A549 (cell line): ENCODE measurements around the gene RBKS. TPM values are rescaled to one million over a fixed set of nuclear protein-coding genes. Genes with fewer than 3 reads are reported as not detected.
A peak's percentile ranks its signal among the peaks of the same experiment; 100 is the strongest.
"Not testable (repeated sequence)": the region's sequence is repeated elsewhere in the genome, so short reads cannot be mapped to it uniquely, and the experiment has no call there.

ENCODE experiments used
- ATAC-seq, 2 experiments: fragments of 200-7000 bp in 1 of 2; fragments of >200 bp in 1 of 2; cut with Nextera tagmentation in 1 of 2; cut with Tn5 transposase in 1 of 2; 3 replicates each; pipeline versions ENCODE4 v1.8.0 to v1.9.1; 2018 to 2020; ENCODE audit warnings: mild to moderate bottlenecking in 1 of 2, moderate library complexity in 1 of 2
- CTCF ChIA-PET: fragments of 300-600 bp; sonication (Branson Sonifier 250); formaldehyde crosslinking; extraction: SDS; loops from one replicate; lab custom pipeline; 2021; ENCODE audit warnings: antibody characterized with exemption, inconsistent platforms; lab: Yijun Ruan, JAX
- POLR2A ChIA-PET: fragments of 350-600 bp; formaldehyde crosslinking; extraction: SDS; loops from one replicate; lab custom pipeline; 2021; ENCODE audit warnings: antibody characterized with exemption, inconsistent platforms; lab: Yijun Ruan, JAX
- DNase-seq, 2 experiments: peaks; one replicate each; pipeline versions ENCODE4 v3.0.0 to v3.0.0-alpha.2; 2011 to 2016; ENCODE audit warnings: low read depth in 1 of 2, low spot score in 1 of 2
- FAIRE-seq: peaks from 2 replicates; lab custom pipeline; 2011; peaks lifted over from hg19 to GRCh38; lab: Jason Lieb, UNC
- H3K27ac ChIP-seq, 2 experiments: fragments of >200 bp; sonication (Bioruptor Twin); formaldehyde crosslinking; 3 replicates each; pipeline ENCODE4 v1.5.1; 2016 to 2017
- H3K4me1 ChIP-seq: fragments of >200 bp; sonication (Bioruptor Twin); formaldehyde crosslinking; 3 replicates; pipeline ENCODE4 v1.6.1; 2016
- H3K4me2 ChIP-seq: fragments of >200 bp; sonication (Bioruptor Twin); formaldehyde crosslinking; 3 replicates; pipeline ENCODE4 v1.6.1; 2016
- H3K4me3 ChIP-seq: fragments of >200 bp; sonication (Bioruptor Twin); formaldehyde crosslinking; 3 replicates; pipeline ENCODE4 v1.5.1; 2016
- H3K9me3 ChIP-seq: fragments of >200 bp; sonication (Bioruptor Twin); formaldehyde crosslinking; 3 replicates; pipeline ENCODE4 v1.6.1; 2016
- BCL3 ChIP-seq: fragments of >200 bp; sonication (Bioruptor Twin); formaldehyde crosslinking; IDR thresholded peaks from 3 replicates; pipeline ENCODE4 v1.6.1; 2016
- CBX2 ChIP-seq: fragments of 200-600 bp; sonication (generic); IDR thresholded peaks from 2 replicates; pipeline ENCODE4 v1.6.1; 2016; ENCODE audit warnings: low read depth, mild to moderate bottlenecking, borderline replicate concordance
- CBX8 ChIP-seq: fragments of 200-600 bp; sonication (generic); IDR thresholded peaks from 2 replicates; pipeline ENCODE4 v1.6.1; 2016
- CEBPB ChIP-seq, 2 experiments: fragments of >200 bp in 1 of 2; sonication (Bioruptor Twin) in 1 of 2; formaldehyde crosslinking in 1 of 2; IDR thresholded peaks; 2 replicates each; pipeline ENCODE4 v1.6.1; 2012 to 2016
- CHD2 ChIP-seq: fragments of 150-350 bp; IDR thresholded peaks from 2 replicates; pipeline ENCODE4 v1.6.1; 2014; ENCODE audit warnings: low read length; ENCODE audit not compliant: partially characterized antibody
- CHD4 ChIP-seq: fragments of 200-600 bp; sonication (generic); IDR thresholded peaks from 2 replicates; pipeline ENCODE4 v1.6.1; 2016; ENCODE audit warnings: antibody characterized with exemption, mild to moderate bottlenecking, borderline replicate concordance
- E2F6 ChIP-seq: IDR thresholded peaks from 2 replicates; pipeline ENCODE4 v1.6.1; 2012; ENCODE audit warnings: low read depth, borderline replicate concordance
- EHMT2 ChIP-seq: fragments of 200-600 bp; sonication (generic); IDR thresholded peaks from 2 replicates; pipeline ENCODE4 v1.6.1; 2016; ENCODE audit warnings: antibody characterized with exemption, low read depth, mild to moderate bottlenecking, moderate library complexity
- ELK1 ChIP-seq: fragments of 150-350 bp; IDR thresholded peaks from 2 replicates; pipeline ENCODE4 v1.6.1; 2014; ENCODE audit warnings: low read depth, mild to moderate bottlenecking, low read length
- EP300 ChIP-seq, 2 experiments: fragments of >200 bp; sonication (Bioruptor Twin); formaldehyde crosslinking; IDR thresholded peaks; 2 replicates in 1 of 2; 3 replicates in 1 of 2; pipeline ENCODE4 v1.6.1; 2016 to 2017
- ESRRA ChIP-seq: fragments of 150-350 bp; IDR thresholded peaks from 2 replicates; pipeline ENCODE4 v1.6.1; 2014; ENCODE audit warnings: mild to moderate bottlenecking, low read length, borderline replicate concordance
- FOSL2 ChIP-seq, 2 experiments: fragments of 450-650 bp in 1 of 2; fragments of >200 bp in 1 of 2; sonication (Bioruptor Twin) in 1 of 2; formaldehyde crosslinking; IDR thresholded peaks; 2 replicates each; pipeline versions ENCODE4 v1.5.0 to v1.6.1; 2016 to 2020; ENCODE audit warnings: mild to moderate bottlenecking in 1 of 2, moderate library complexity in 1 of 2
- GATA3 ChIP-seq: IDR thresholded peaks from 2 replicates; pipeline ENCODE4 v1.6.1; 2012; ENCODE audit warnings: borderline replicate concordance
- HEYL ChIP-seq: fragments of 250-450 bp; sonication (Bioruptor Pico); IDR thresholded peaks from 2 replicates; pipeline ENCODE4 v1.8.0; 2021; ENCODE audit warnings: mild to moderate bottlenecking, moderate library complexity
- HOXB13 ChIP-seq: fragments of 250-450 bp; sonication (Bioruptor Pico); IDR thresholded peaks from 2 replicates; pipeline ENCODE4 v1.5.0; 2020; ENCODE audit warnings: low read depth, mild to moderate bottlenecking, moderate library complexity
- KDM1A ChIP-seq: fragments of 200-600 bp; sonication (generic); IDR thresholded peaks from 2 replicates; pipeline ENCODE4 v1.6.1; 2016; ENCODE audit warnings: low read depth, mild to moderate bottlenecking
- MAZ ChIP-seq: fragments of 150-350 bp; IDR thresholded peaks from 2 replicates; pipeline ENCODE4 v1.6.1; 2014; ENCODE audit warnings: antibody characterized with exemption, low read depth, low read length, borderline replicate concordance
- POLR2A ChIP-seq: IDR thresholded peaks from 2 replicates; pipeline ENCODE4 v1.6.1; 2012; ENCODE audit warnings: mild to moderate bottlenecking, low read length
- RARB ChIP-seq: fragments of 250-450 bp; sonication (Bioruptor Pico); IDR thresholded peaks from 2 replicates; pipeline ENCODE4 v1.8.0; 2021; ENCODE audit warnings: mild to moderate bottlenecking, moderate library complexity
- RCOR1 ChIP-seq: fragments of 150-350 bp; IDR thresholded peaks from 2 replicates; pipeline ENCODE4 v1.6.1; 2014; ENCODE audit warnings: antibody characterized with exemption, low read length, low read depth
- RFX5 ChIP-seq: fragments of 450-650 bp; IDR thresholded peaks from 2 replicates; pipeline ENCODE4 v1.7.1; 2014; ENCODE audit warnings: antibody characterized with exemption, mild to moderate bottlenecking, moderate library complexity
- SREBF2 ChIP-seq: fragments of 450-650 bp; IDR thresholded peaks from 2 replicates; pipeline ENCODE4 v1.6.1; 2014; ENCODE audit warnings: mild to moderate bottlenecking, moderate library complexity
- ZC3H11A ChIP-seq: fragments of 450-650 bp; IDR thresholded peaks from 2 replicates; pipeline ENCODE4 v1.6.1; 2014; ENCODE audit warnings: antibody characterized with exemption, mild to moderate bottlenecking
- ZFP36 ChIP-seq: fragments of 450-650 bp; IDR thresholded peaks from 2 replicates; pipeline ENCODE4 v1.6.1; 2014; ENCODE audit warnings: borderline replicate concordance; ENCODE audit not compliant: partially characterized antibody
- WGBS: methylation state at CpG from one replicate; pipeline ENCODE4 v1.1.6; 2017; ENCODE audit errors: missing lambda C conversion rate; 5-methylcytosine and 5-hydroxymethylcytosine counted together
- polyA plus RNA-seq, 4 experiments: library from polyadenylated mRNA; depleted of rRNA in 3 of 4; stranded (reverse); fragments of >200 nt; fragmentation: RNase III in 1 of 4; extraction: RNeasy Plus Mini Kit Qiagen cat#74134 plus additional on column Dnase treatment in 1 of 4; gene quantifications; 2 replicates in 3 of 4; 3 replicates in 1 of 4; pipeline ENCODE4 v1.2.3, GENCODE V29; 2011 to 2017
- TF ChIP-seq, protein P1 (sequence below): fragments of 250-450 bp; sonication (Bioruptor Pico); IDR thresholded peaks from 2 replicates; pipeline ENCODE4 v1.5.0; 2020; ENCODE audit warnings: low read depth, mild to moderate bottlenecking, moderate library complexity
- TF ChIP-seq, protein P2 (sequence below): fragments of >200 bp; sonication (Bioruptor Twin); formaldehyde crosslinking; IDR thresholded peaks from 2 replicates; pipeline ENCODE4 v1.6.1; 2016

The RBKS gene
- polyA plus RNA-seq, 2 of the 4 experiments (the other 2 are of a cell fraction) = 7.6 to 8.5 TPM

- DNase-seq (no peak), ATAC-seq (no peak), FAIRE-seq (no peak)
- POLR2A ChIA-PET = interaction anchor here (0.6 kb wide), 1 partner anchor 382 kb away, joined by 5 read pairs; no protein-coding TSS in a partner anchor
- Histone ChIP-seq H3K9me3 (no peaks in the 10 kb centered on the region), H3K4me1 (peaks cover 32% of the 10 kb centered on the region), H3K4me2 (0 out of 3 replicates have a peak overlapping the region, but pooled peaks have one; percentile 1), H3K4me3 (no peak overlapping the region), H3K27ac (no peak overlapping the region; a peak in 2 of 6 replicates)
- WGBS = 13% methylated on average over 1 of the region's 1 CpG
- CTCF ChIA-PET = no interaction called here
- TF ChIP-seq, protein P1, sequence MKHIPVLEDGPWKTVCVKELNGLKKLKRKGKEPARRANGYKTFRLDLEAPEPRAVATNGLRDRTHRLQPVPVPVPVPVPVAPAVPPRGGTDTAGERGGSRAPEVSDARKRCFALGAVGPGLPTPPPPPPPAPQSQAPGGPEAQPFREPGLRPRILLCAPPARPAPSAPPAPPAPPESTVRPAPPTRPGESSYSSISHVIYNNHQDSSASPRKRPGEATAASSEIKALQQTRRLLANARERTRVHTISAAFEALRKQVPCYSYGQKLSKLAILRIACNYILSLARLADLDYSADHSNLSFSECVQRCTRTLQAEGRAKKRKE (CRISPR knock-in tag) = no peak
- no peak for TF ChIP-seq SREBF2
- no peak for TF ChIP-seq RFX5
- no peak for TF ChIP-seq RCOR1
- TF ChIP-seq BCL3 = no peak
- no peak for TF ChIP-seq HEYL
- TF ChIP-seq CHD2 = no peak
- no peak for TF ChIP-seq E2F6
- TF ChIP-seq ESRRA = no peak
- no peak for TF ChIP-seq ZFP36
- TF ChIP-seq MAZ = no peak
- no peak for TF ChIP-seq ELK1
- no peak for TF ChIP-seq FOSL2 (IDR thresholded peaks at IDR 0.05)
- TF ChIP-seq FOSL2 (CRISPR knock-in tag; IDR thresholded peaks at IDR 0.05) = no peak
Measured at GRCh38 chr2:27866237-27866636, 23.9 kb downstream of the RBKS start.

DNA sequence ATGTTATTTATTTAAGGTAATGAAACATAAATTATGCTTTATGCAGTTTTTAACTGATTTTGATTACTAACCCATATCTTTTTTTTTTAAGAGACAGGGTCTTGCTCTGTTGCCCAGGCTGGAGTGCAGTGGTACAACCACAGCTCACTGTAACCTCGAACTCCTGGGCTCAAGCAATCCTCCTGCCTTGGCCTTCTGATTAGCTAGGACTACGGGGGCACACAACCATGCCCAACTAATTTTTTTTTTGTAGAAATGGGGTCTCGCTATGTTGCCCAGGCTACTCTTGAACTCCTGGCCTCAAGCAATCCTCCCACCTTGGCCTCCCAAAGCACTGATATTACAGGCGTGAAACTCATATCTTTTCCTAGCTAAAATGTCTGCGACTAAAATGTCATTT lies 26.2 kb downstream of the RBKS start:
- Histone ChIP-seq H3K4me1 (peaks cover 40% of the 10 kb centered on the region), H3K27ac (peak overlapping the region in 1 of 2 experiments; percentile 45; a peak in 4 of 6 replicates), H3K4me2 (peak overlapping the region; percentile 49; the same call in 1 of the 3 replicates)
- ATAC-seq, H3K9me3 ChIP-seq, H3K4me3 ChIP-seq, CTCF ChIA-PET, FAIRE-seq, DNase-seq, POLR2A ChIA-PET: not testable (repeated sequence)
- WGBS = 93% methylated on average over 5 of the region's 5 CpGs

DNA sequence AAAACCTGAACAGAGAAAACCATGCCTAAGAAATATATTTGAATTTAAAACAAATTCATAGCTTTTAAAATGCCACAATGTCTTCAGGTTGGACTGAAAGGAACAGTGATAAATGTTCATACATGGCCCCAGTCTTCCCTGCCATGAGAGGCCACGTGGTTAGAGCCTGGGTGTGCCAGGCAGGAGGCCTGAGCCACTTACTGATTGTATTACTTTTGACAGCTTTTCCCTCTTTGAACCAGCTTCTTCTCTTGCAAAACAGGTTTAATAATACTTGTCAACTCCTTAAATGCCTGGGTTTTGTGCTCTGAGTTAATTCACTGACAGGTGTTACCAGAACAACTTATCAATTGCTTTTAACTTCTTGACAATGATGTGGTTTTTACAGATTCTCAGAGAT lies 27.0 kb downstream of the RBKS start:
- H3K4me1 ChIP-seq = peaks cover 40% of the 10 kb centered on the region
- ChIA-PET CTCF (interaction anchor here (0.7 kb wide), 1 partner anchor 587 kb away, joined by 3 read pairs; no protein-coding TSS in a partner anchor), POLR2A (no interaction called here)
- no peak for FAIRE-seq
- H3K4me3 ChIP-seq = no peak overlapping the region
- WGBS = 74% methylated on average over 1 of the region's 1 CpG
- no peak for ATAC-seq
- TF ChIP-seq RARB (CRISPR knock-in tag) (no peak), POLR2A (no peak), CHD4 (no peak), CEBPB (IDR thresholded peaks at IDR 0.05) (no peak), CBX2 (no peak), E2F6 (no peak), HOXB13 (CRISPR knock-in tag) (no peak), ELK1 (no peak), RFX5 (no peak), EP300 (IDR thresholded peaks at IDR 0.05) (no peak), ZC3H11A (no peak), GATA3 (no peak), SREBF2 (no peak), EHMT2 (no peak), CBX8 (no peak), KDM1A (no peak), FOSL2 (IDR thresholded peaks at IDR 0.05) (no peak), FOSL2 (CRISPR knock-in tag; IDR thresholded peaks at IDR 0.05) (no peak)
- TF ChIP-seq, protein P1 (CRISPR knock-in tag) = no peak
- TF ChIP-seq, protein P2, sequence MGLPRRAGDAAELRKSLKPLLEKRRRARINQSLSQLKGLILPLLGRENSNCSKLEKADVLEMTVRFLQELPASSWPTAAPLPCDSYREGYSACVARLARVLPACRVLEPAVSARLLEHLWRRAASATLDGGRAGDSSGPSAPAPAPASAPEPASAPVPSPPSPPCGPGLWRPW = no peak
- H3K27ac ChIP-seq = peak overlapping the region; percentile 3 to 5; a peak in 1 of 6 replicates
- H3K4me2 ChIP-seq = no peak overlapping the region
- DNase-seq = no peak
- H3K9me3 ChIP-seq = peaks cover 3% of the 10 kb centered on the region; the same call in 1 of the 3 replicates
